CD8-positive, alpha-beta memory T cell (primary cell): ENCODE results near the gene C14orf119. TPM values are rescaled to one million over a fixed set of nuclear protein-coding genes. Genes with fewer than 3 reads are reported as not detected.
A peak's percentile ranks its signal among the peaks of the same experiment; 100 is the strongest.

ENCODE experiments used
- CTCF ChIA-PET: fragments of 350-600 bp; sonication (Branson Sonifier 250); formaldehyde crosslinking; loops from one replicate; lab custom pipeline; 2021; ENCODE audit warnings: antibody characterized with exemption; lab: Charles Lee
- POLR2A ChIA-PET: fragments of 350-600 bp; sonication (Branson Sonifier 250); formaldehyde crosslinking; loops from one replicate; lab custom pipeline; 2021; ENCODE audit warnings: antibody characterized with exemption; lab: Charles Lee
- DNase-seq, 5 donors: peaks; one replicate each; pipeline versions ENCODE4 v3.0.0 to v3.0.0-alpha.2; 2020 to 2022; ENCODE audit warnings: mixed read lengths in 1 of 5
- H3K27ac ChIP-seq: one replicate; pipeline ENCODE4 v1.7.0; 2013; ENCODE audit warnings: low read depth, mild to moderate bottlenecking, low read length, moderate library complexity
- H3K27me3 ChIP-seq: 2 replicates; pipeline ENCODE4 v1.7.0; 2013; ENCODE audit warnings: low read length, mild to moderate bottlenecking; ENCODE audit not compliant: insufficient read depth, poor library complexity, severe bottlenecking
- H3K36me3 ChIP-seq: 2 replicates; pipeline ENCODE4 v1.7.0; 2013; ENCODE audit warnings: mild to moderate bottlenecking, low read length, moderate library complexity; ENCODE audit not compliant: insufficient read depth
- H3K4me1 ChIP-seq: 2 replicates; pipeline ENCODE4 v1.7.0; 2013; ENCODE audit warnings: mild to moderate bottlenecking, low read length, moderate library complexity; ENCODE audit not compliant: insufficient read depth
- H3K4me3 ChIP-seq: 2 replicates; pipeline ENCODE4 v1.7.0; 2013; ENCODE audit warnings: mild to moderate bottlenecking, low read length
- H3K9me3 ChIP-seq: 2 replicates; pipeline ENCODE4 v1.7.0; 2013; ENCODE audit warnings: mild to moderate bottlenecking, low read length
- H3K27ac Mint-ChIP-seq, 8 donors: one replicate each; pipeline ENCODE4 v1.8.0; 2020 to 2021; ENCODE audit warnings: mixed read lengths in 8 of 8, mild to moderate bottlenecking in 6 of 8, inconsistent platforms in 3 of 8, moderate library complexity in 3 of 8
- H3K27me3 Mint-ChIP-seq, 2 donors: one replicate each; pipeline ENCODE4 v1.8.0; 2020 to 2021; ENCODE audit warnings: mixed read lengths in 2 of 2, mild to moderate bottlenecking in 1 of 2, moderate library complexity in 1 of 2
- H3K36me3 Mint-ChIP-seq, 3 donors: one replicate each; pipeline ENCODE4 v1.8.0; 2020 to 2021; ENCODE audit warnings: mixed read lengths in 3 of 3, inconsistent platforms in 1 of 3, mild to moderate bottlenecking in 1 of 3
- H3K4me1 Mint-ChIP-seq, 3 donors: one replicate each; pipeline ENCODE4 v1.8.0; 2020 to 2021; ENCODE audit warnings: mixed read lengths in 3 of 3, inconsistent platforms in 1 of 3, mild to moderate bottlenecking in 1 of 3
- H3K4me3 Mint-ChIP-seq, 7 donors: one replicate each; pipeline ENCODE4 v1.8.0; 2020 to 2021; ENCODE audit warnings: mixed read lengths in 7 of 7, mild to moderate bottlenecking in 6 of 7, moderate library complexity in 4 of 7, inconsistent platforms in 2 of 7
- H3K9me3 Mint-ChIP-seq, 5 donors: one replicate each; pipeline ENCODE4 v1.8.0; 2020 to 2022; ENCODE audit warnings: mixed read lengths in 5 of 5, mild to moderate bottlenecking in 3 of 5, moderate library complexity in 2 of 5, inconsistent platforms in 1 of 5
- polyA plus RNA-seq: library from polyadenylated mRNA; unstranded; fragments of 300-500 nt; fragmentation: Illumina TruSeq; gene quantifications from one replicate; pipeline ENCODE4 v1.2.3, GENCODE V29; 2021
- total RNA-seq, 2 experiments: library from RNA; stranded (reverse); gene quantifications; one replicate each; pipeline ENCODE4 v1.2.3, GENCODE V29; 2021

C14orf119 gene
- total and polyA plus RNA-seq, 3 experiments from 2014 or later: 52.5 to 112 (median 55.6) TPM

GRCh38 chr14:23137192-23137812 lies 42.0 kb downstream of the C14orf119 start:
- no peak overlapping the region for H3K4me3 ChIP-seq
- no peaks in the 10 kb centered on the region for H3K9me3 ChIP-seq
- Mint-ChIP-seq H3K36me3 (no peaks in the 10 kb centered on the region), H3K4me3 (no peak overlapping the region), H3K27ac (no peak overlapping the region), H3K4me1 (no peaks in the 10 kb centered on the region), H3K27me3 (peaks cover 5% of the 10 kb centered on the region in 2 donors), H3K9me3 (no peaks in the 10 kb centered on the region)
- no peaks in the 10 kb centered on the region for H3K27me3 ChIP-seq
- CTCF ChIA-PET: interaction anchor here (0.7 kb wide), 1 partner anchor 60 kb away, joined by 3 read pairs; no protein-coding TSS in a partner anchor
- POLR2A ChIA-PET: no interaction called here
- DNase-seq: no peak
- H3K36me3 ChIP-seq: no peaks in the 10 kb centered on the region
- H3K4me1 ChIP-seq: no peaks in the 10 kb centered on the region
- no peak overlapping the region for H3K27ac ChIP-seq

- Mint-ChIP-seq H3K27ac (peak overlapping the region in 1 of 8 donors; percentile 27), H3K36me3 (no peaks in the 10 kb centered on the region), H3K27me3 (peaks cover 5% of the 10 kb centered on the region in 2 donors), H3K4me3 (no peak overlapping the region), H3K9me3 (no peaks in the 10 kb centered on the region), H3K4me1 (no peaks in the 10 kb centered on the region)
- H3K27ac ChIP-seq: no peak overlapping the region
- no peaks in the 10 kb centered on the region for H3K9me3 ChIP-seq
- POLR2A ChIA-PET: no interaction called here
- no peaks in the 10 kb centered on the region for H3K27me3 ChIP-seq
- CTCF ChIA-PET: interaction anchor here (0.8 kb wide), 1 partner anchor 38 kb away, joined by 3 read pairs; no protein-coding TSS in a partner anchor
- no peak for DNase-seq
- no peak overlapping the region for H3K4me3 ChIP-seq
- H3K36me3 ChIP-seq: no peaks in the 10 kb centered on the region
- no peaks in the 10 kb centered on the region for H3K4me1 ChIP-seq
These were observed 42.7 kb downstream of the C14orf119 start for GRCh38 chr14:23137813-23138535.

GRCh38 chr14:23139874-23140273 lies 44.6 kb downstream of the C14orf119 start:
- Histone ChIP-seq H3K27me3 (no peaks in the 10 kb centered on the region), H3K4me3 (no peak overlapping the region), H3K4me1 (no peaks in the 10 kb centered on the region), H3K9me3 (no peaks in the 10 kb centered on the region), H3K36me3 (no peaks in the 10 kb centered on the region), H3K27ac (no peak overlapping the region)
- Mint-ChIP-seq H3K36me3 (no peaks in the 10 kb centered on the region), H3K27ac (no peak overlapping the region), H3K27me3 (peaks cover 5 to 7% of the 10 kb centered on the region in 2 donors), H3K4me3 (no peak overlapping the region), H3K9me3 (no peaks in the 10 kb centered on the region), H3K4me1 (no peaks in the 10 kb centered on the region)
- ChIA-PET POLR2A (no interaction called here), CTCF (no interaction called here)
- DNase-seq: no peak

GRCh38 chr14:23140371-23140770 lies 45.1 kb downstream of the C14orf119 start:
- Mint-ChIP-seq H3K4me3 (no peak overlapping the region), H3K4me1 (no peaks in the 10 kb centered on the region), H3K27ac (no peak overlapping the region), H3K36me3 (no peaks in the 10 kb centered on the region), H3K9me3 (no peaks in the 10 kb centered on the region), H3K27me3 (peaks cover 5 to 7% of the 10 kb centered on the region in 2 donors)
- H3K9me3 ChIP-seq: no peaks in the 10 kb centered on the region
- H3K4me3 ChIP-seq: no peak overlapping the region
- H3K27me3 ChIP-seq: no peaks in the 10 kb centered on the region
- DNase-seq: no peak
- POLR2A ChIA-PET: no interaction called here
- CTCF ChIA-PET: no interaction called here
- no peaks in the 10 kb centered on the region for H3K4me1 ChIP-seq
- H3K27ac ChIP-seq: no peak overlapping the region
- H3K36me3 ChIP-seq: no peaks in the 10 kb centered on the region

GRCh38 chr14:23141706-23142444 lies 46.6 kb downstream of the C14orf119 start:
- no peaks in the 10 kb centered on the region for H3K36me3 Mint-ChIP-seq
- no peaks in the 10 kb centered on the region for H3K9me3 Mint-ChIP-seq
- no peak for DNase-seq
- no peak overlapping the region for H3K27ac ChIP-seq
- H3K4me1 Mint-ChIP-seq: no peaks in the 10 kb centered on the region
- no peaks in the 10 kb centered on the region for H3K27me3 ChIP-seq
- H3K27me3 Mint-ChIP-seq: peaks cover 0 to 17% of the 10 kb centered on the region in 2 donors
- peak overlapping the region in 1 of 8 donors; percentile 19 for H3K27ac Mint-ChIP-seq
- H3K4me1 ChIP-seq: no peaks in the 10 kb centered on the region
- ChIA-PET CTCF (no interaction called here), POLR2A (no interaction called here)
- H3K9me3 ChIP-seq: no peaks in the 10 kb centered on the region
- no peak overlapping the region for H3K4me3 Mint-ChIP-seq
- H3K4me3 ChIP-seq: no peak overlapping the region
- no peaks in the 10 kb centered on the region for H3K36me3 ChIP-seq

GRCh38 chr14:23142826-23143225 lies 47.5 kb downstream of the C14orf119 start:
- H3K27ac Mint-ChIP-seq: no peak overlapping the region
- POLR2A ChIA-PET: no interaction called here
- Histone ChIP-seq H3K4me3 (no peak overlapping the region), H3K9me3 (no peaks in the 10 kb centered on the region), H3K27me3 (no peaks in the 10 kb centered on the region), H3K4me1 (no peaks in the 10 kb centered on the region), H3K36me3 (no peaks in the 10 kb centered on the region), H3K27ac (no peak overlapping the region)
- peaks cover 0 to 1% (median 0%) of the 10 kb centered on the region in 3 donors for H3K36me3 Mint-ChIP-seq
- DNase-seq: no peak
- CTCF ChIA-PET: no interaction called here
- H3K27me3 Mint-ChIP-seq: peaks cover 1 to 21% of the 10 kb centered on the region in 2 donors
- no peak overlapping the region for H3K4me3 Mint-ChIP-seq
- H3K4me1 Mint-ChIP-seq: no peaks in the 10 kb centered on the region
- H3K9me3 Mint-ChIP-seq: no peaks in the 10 kb centered on the region

- Mint-ChIP-seq H3K27ac (no peak overlapping the region), H3K4me3 (no peak overlapping the region), H3K36me3 (peaks cover 0 to 1% (median 0%) of the 10 kb centered on the region in 3 donors), H3K4me1 (no peaks in the 10 kb centered on the region), H3K27me3 (peaks cover 4 to 22% of the 10 kb centered on the region in 2 donors), H3K9me3 (no peaks in the 10 kb centered on the region)
- no peaks in the 10 kb centered on the region for H3K36me3 ChIP-seq
- no peaks in the 10 kb centered on the region for H3K4me1 ChIP-seq
- no peak overlapping the region for H3K27ac ChIP-seq
- no peaks in the 10 kb centered on the region for H3K9me3 ChIP-seq
- H3K27me3 ChIP-seq: no peaks in the 10 kb centered on the region
- DNase-seq: no peak
- no peak overlapping the region for H3K4me3 ChIP-seq
- POLR2A ChIA-PET: interaction anchor here (0.6 kb wide), 1 partner anchor 99 kb away, joined by 4 read pairs; no protein-coding TSS in a partner anchor
- CTCF ChIA-PET: interaction anchor here (0.7 kb wide), 1 partner anchor 24 kb away, joined by 3 read pairs; no protein-coding TSS in a partner anchor
These were observed 48.6 kb downstream of the C14orf119 start for GRCh38 chr14:23143911-23144310.
